ENCODE results near the gene TMEM87A.

DNA sequence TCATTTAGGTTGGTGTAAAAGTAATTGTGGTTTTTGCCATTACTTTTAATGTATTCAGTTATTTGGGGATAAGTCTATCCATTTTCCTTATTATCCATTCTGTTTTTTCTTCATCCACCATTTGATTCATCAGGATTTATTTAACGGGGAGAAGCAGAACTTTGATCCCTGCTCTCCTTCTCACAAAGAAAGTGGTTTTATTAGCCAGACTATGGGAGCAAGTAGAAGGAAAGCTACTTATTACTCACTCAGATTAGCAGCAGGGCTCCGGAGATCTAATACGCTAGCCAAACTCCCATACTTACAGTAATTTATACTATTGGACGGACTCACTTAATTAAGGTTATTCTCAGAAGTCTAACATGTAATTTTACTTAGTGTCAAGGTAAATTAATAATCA, 14.7 kb upstream of the TMEM87A start:
- no peak for TF ChIP-seq POLR2A (IDR thresholded peaks at IDR 0.05)
- TF ChIP-seq, protein P1, sequence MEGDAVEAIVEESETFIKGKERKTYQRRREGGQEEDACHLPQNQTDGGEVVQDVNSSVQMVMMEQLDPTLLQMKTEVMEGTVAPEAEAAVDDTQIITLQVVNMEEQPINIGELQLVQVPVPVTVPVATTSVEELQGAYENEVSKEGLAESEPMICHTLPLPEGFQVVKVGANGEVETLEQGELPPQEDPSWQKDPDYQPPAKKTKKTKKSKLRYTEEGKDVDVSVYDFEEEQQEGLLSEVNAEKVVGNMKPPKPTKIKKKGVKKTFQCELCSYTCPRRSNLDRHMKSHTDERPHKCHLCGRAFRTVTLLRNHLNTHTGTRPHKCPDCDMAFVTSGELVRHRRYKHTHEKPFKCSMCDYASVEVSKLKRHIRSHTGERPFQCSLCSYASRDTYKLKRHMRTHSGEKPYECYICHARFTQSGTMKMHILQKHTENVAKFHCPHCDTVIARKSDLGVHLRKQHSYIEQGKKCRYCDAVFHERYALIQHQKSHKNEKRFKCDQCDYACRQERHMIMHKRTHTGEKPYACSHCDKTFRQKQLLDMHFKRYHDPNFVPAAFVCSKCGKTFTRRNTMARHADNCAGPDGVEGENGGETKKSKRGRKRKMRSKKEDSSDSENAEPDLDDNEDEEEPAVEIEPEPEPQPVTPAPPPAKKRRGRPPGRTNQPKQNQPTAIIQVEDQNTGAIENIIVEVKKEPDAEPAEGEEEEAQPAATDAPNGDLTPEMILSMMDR (IDR thresholded peaks at IDR 0.05), result no peak

Measured in ovary (tissue), 3 donors.